Stomach (tissue), 9 donors: ENCODE results near the gene MYZAP. TPM values are rescaled to one million over a fixed set of nuclear protein-coding genes. Genes with fewer than 3 reads are reported as not detected.

Experiments
- DNase-seq, 2 donors: peaks; one replicate each; pipeline versions ENCODE4 v3.0.0 to v3.0.0-alpha.2; 2013 to 2019
- H3K27ac ChIP-seq, 5 donors: fragments of 200-600 bp in 4 of 5; sonication (generic) in 4 of 5; one replicate each; pipeline ENCODE4 v1.5.1; 2013 to 2019; ENCODE audit warnings: mild to moderate bottlenecking in 1 of 5, moderate library complexity in 1 of 5
- H3K27me3 ChIP-seq, 3 donors: fragments of 200-600 bp; sonication (generic); one replicate each; pipeline ENCODE4 v1.5.1; 2017 to 2019; ENCODE audit warnings: mixed run types in 1 of 3
- H3K36me3 ChIP-seq, 4 donors: fragments of 200-600 bp; sonication (generic); 1 replicate in 3 of 4; 2 replicates in 1 of 4; pipeline ENCODE4 v1.5.1; 2016 to 2019
- H3K4me1 ChIP-seq, 4 donors: fragments of 200-600 bp; sonication (generic); one replicate each; pipeline ENCODE4 v1.5.1; 2016 to 2019
- H3K4me3 ChIP-seq, 4 donors: fragments of 200-600 bp; sonication (generic) in 3 of 4; one replicate each; pipeline ENCODE4 v1.5.1; 2016 to 2019; ENCODE audit warnings: mild to moderate bottlenecking in 1 of 4
- H3K9me3 ChIP-seq, 4 donors: fragments of 200-600 bp; sonication (generic); one replicate each; pipeline ENCODE4 v1.5.1; 2016 to 2019
- EP300 ChIP-seq: sonication (generic); formaldehyde crosslinking; IDR thresholded peaks from one replicate; pipeline ENCODE4 v1.6.1; 2017; ENCODE audit warnings: antibody characterized with exemption
- POLR2A ChIP-seq, 4 donors: fragments of 450-650 bp; IDR thresholded peaks; one replicate each; pipeline ENCODE4 v1.6.1; 2016; ENCODE audit warnings: antibody characterized with exemption in 4 of 4, control low read depth in 2 of 4, mild to moderate bottlenecking in 1 of 4, moderate library complexity in 1 of 4
- POLR2AphosphoS5 ChIP-seq, 3 donors: sonication (generic); formaldehyde crosslinking; IDR thresholded peaks; one replicate each; pipeline ENCODE4 v1.6.1; 2016; ENCODE audit warnings: antibody characterized with exemption in 3 of 3
- WGBS, 5 donors: extraction: QIAGEN DNeasy Blood & Tissue Kit in 3 of 5; methylation state at CpG; one replicate each; pipeline versions ENCODE4 v1.1.5 to v1.1.7; 2013 to 2018; 5-methylcytosine and 5-hydroxymethylcytosine counted together
- intact Hi-C: fragments of 100-400 bp; cut with DNase I; formaldehyde crosslinking; loops from one replicate; pipeline ENCODE4 v1.15.1; 2023; ENCODE audit warnings: low total_unique reads
- polyA plus RNA-seq, 3 donors: library from polyadenylated mRNA; stranded (reverse); fragments of 200-250 nt; gene quantifications; one replicate each; pipeline ENCODE4 v1.2.3, GENCODE V29; 2013
- total RNA-seq, 5 donors: library from RNA; depleted of rRNA; stranded (reverse); fragments of >200 nt; gene quantifications; one replicate each; pipeline versions ENCODE4 v1.1.0 to v1.2.3, GENCODE V29; 2014 to 2016
- TF ChIP-seq, protein P1 (sequence below), 7 experiments: fragments of 450-650 bp in 4 of 7; fragments of 200-600 bp in 3 of 7; sonication (generic) in 3 of 7; IDR thresholded peaks; one replicate each; pipeline ENCODE4 v1.5.1; 2016 to 2019; ENCODE audit warnings: antibody characterized with exemption in 7 of 7, control low read depth in 2 of 7, mild to moderate bottlenecking in 1 of 7
- donor health status: healthy with polysubstance abuse.
- donor health status: Bipolar disorder and iron deficiency.
- donor health status: healthy.

The MYZAP gene
- total and polyA plus RNA-seq, 8 donors = 9.4 to 59.8 (median 20.9) TPM; not detected in 1

DNA sequence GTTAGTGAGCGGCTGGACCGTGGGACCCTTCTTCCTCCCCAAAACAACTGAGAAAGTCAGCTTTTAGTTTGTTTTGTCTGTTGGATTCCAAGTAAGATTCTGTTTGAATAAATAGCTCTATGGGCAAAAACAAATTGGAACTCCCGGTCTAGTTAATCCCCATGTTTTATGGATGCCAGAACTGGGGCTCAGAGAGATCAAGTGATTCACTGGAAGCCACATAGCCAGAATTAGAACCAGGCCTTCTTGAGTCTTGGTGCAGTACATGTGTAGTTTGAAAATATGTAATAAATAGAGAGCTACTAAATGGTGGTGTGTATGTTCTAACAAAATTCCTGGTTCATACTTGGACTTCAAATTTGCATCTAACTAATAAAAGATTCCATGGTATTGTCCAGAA, 85.5 kb downstream of the MYZAP start:
- intact Hi-C loops = no loop called here
- H3K27me3 ChIP-seq = no peaks in the 10 kb centered on the region
- H3K27ac ChIP-seq = no peak overlapping the region
- peaks cover 0 to 28% (median 10%) of the 10 kb centered on the region in 4 donors for H3K4me1 ChIP-seq
- TF ChIP-seq, protein P1, sequence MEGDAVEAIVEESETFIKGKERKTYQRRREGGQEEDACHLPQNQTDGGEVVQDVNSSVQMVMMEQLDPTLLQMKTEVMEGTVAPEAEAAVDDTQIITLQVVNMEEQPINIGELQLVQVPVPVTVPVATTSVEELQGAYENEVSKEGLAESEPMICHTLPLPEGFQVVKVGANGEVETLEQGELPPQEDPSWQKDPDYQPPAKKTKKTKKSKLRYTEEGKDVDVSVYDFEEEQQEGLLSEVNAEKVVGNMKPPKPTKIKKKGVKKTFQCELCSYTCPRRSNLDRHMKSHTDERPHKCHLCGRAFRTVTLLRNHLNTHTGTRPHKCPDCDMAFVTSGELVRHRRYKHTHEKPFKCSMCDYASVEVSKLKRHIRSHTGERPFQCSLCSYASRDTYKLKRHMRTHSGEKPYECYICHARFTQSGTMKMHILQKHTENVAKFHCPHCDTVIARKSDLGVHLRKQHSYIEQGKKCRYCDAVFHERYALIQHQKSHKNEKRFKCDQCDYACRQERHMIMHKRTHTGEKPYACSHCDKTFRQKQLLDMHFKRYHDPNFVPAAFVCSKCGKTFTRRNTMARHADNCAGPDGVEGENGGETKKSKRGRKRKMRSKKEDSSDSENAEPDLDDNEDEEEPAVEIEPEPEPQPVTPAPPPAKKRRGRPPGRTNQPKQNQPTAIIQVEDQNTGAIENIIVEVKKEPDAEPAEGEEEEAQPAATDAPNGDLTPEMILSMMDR (IDR thresholded peaks at IDR 0.05) = no peak
- TF ChIP-seq EP300 (no peak), POLR2A (IDR thresholded peaks at IDR 0.05) (no peak), POLR2AphosphoS5 (IDR thresholded peaks at IDR 0.05) (no peak)
- no peak overlapping the region for H3K4me3 ChIP-seq
- no peaks in the 10 kb centered on the region for H3K9me3 ChIP-seq
- 73 to 89% (median 76%) methylated on average over 3 of the region's 3 CpGs for WGBS, 5 donors
- no peak for DNase-seq
- no peaks in the 10 kb centered on the region for H3K36me3 ChIP-seq

DNA sequence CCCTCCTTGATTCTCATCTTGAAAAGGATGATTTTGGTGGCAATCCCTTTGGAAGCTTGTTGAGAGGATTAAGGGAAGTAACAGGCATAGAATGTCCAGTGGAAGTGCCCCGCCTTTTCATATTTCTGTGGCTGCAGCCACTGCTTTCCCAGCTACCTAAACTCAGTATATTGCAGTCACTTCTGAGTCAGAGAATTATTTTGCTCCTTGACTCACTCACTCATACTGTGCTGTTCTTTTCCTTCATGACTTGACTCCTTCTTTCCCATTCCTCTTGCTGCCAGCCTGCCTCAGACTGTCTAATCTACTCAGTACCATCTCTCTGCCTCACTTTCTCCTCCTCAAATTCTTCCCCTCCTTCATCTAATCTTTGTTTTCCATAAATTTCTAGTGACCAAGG, 88.3 kb downstream of the MYZAP start:
- intact Hi-C loops = no loop called here
- no peaks in the 10 kb centered on the region for H3K27me3 ChIP-seq
- DNase-seq = no peak
- no peak overlapping the region for H3K4me3 ChIP-seq
- peak overlapping the region in 1 of 5 donors; percentile 47 for H3K27ac ChIP-seq
- no peaks in the 10 kb centered on the region for H3K9me3 ChIP-seq
- peaks cover 0 to 31% (median 2%) of the 10 kb centered on the region in 4 donors for H3K4me1 ChIP-seq
- no peaks in the 10 kb centered on the region for H3K36me3 ChIP-seq
- no peak for TF ChIP-seq POLR2A (IDR thresholded peaks at IDR 0.05)
- no peak for TF ChIP-seq POLR2AphosphoS5 (IDR thresholded peaks at IDR 0.05)
- TF ChIP-seq EP300 = no peak
- TF ChIP-seq, protein P1 (IDR thresholded peaks at IDR 0.05) = no peak
- WGBS, 5 donors = 91 to 100% (median 98%) methylated on average over 1 of the region's 1 CpG

- 94 to 97% (median 95%) methylated on average over 1 of the region's 1 CpG for WGBS, 5 donors
- no peak for DNase-seq
- Histone ChIP-seq H3K4me3 (no peak overlapping the region), H3K27me3 (no peaks in the 10 kb centered on the region), H3K4me1 (peaks cover 0 to 38% (median 4%) of the 10 kb centered on the region in 4 donors), H3K36me3 (no peaks in the 10 kb centered on the region), H3K9me3 (no peaks in the 10 kb centered on the region), H3K27ac (no peak overlapping the region)
- intact Hi-C loops = no loop called here
- TF ChIP-seq EP300 (no peak), POLR2AphosphoS5 (IDR thresholded peaks at IDR 0.05) (no peak), POLR2A (IDR thresholded peaks at IDR 0.05) (no peak)
- TF ChIP-seq, protein P1 (IDR thresholded peaks at IDR 0.05) = no peak
These were observed 89.3 kb downstream of the MYZAP start for GRCh38 chr15:57681011-57681410.

GRCh38 chr15:57683481-57683880, 91.8 kb downstream of the MYZAP start:
- Histone ChIP-seq H3K9me3 (no peaks in the 10 kb centered on the region), H3K36me3 (no peaks in the 10 kb centered on the region), H3K27ac (peak overlapping the region in 1 of 5 donors; percentile 57), H3K4me1 (peaks cover 0 to 34% (median 7%) of the 10 kb centered on the region in 4 donors), H3K4me3 (no peak overlapping the region), H3K27me3 (no peaks in the 10 kb centered on the region)
- no peak for DNase-seq
- WGBS, 5 donors = 77 to 95% (median 81%) methylated on average over 1 of the region's 1 CpG
- TF ChIP-seq, protein P1 (IDR thresholded peaks at IDR 0.05) = no peak
- TF ChIP-seq POLR2A (IDR thresholded peaks at IDR 0.05) = no peak
- TF ChIP-seq EP300 = no peak
- intact Hi-C loops = no loop called here
